Gastrocnemius medialis (tissue), 4 donors: Measurements from ENCODE around the gene IDH3A. TPM values are rescaled to one million over a fixed set of nuclear protein-coding genes. Genes with fewer than 3 reads are reported as not detected.

Source experiments
- ATAC-seq, 2 donors: fragments of 150-250 bp; one replicate each; pipeline ENCODE4 v1.9.1; 2016
- DNase-seq, 2 donors: peaks; one replicate each; pipeline ENCODE4 v3.0.0-alpha.2; 2019
- H3K27ac ChIP-seq, 4 donors: fragments of 200-600 bp; sonication (generic); 1 replicate in 1 of 4; 2 replicates in 3 of 4; pipeline ENCODE4 v1.5.1; 2016 to 2018; ENCODE audit warnings: mild to moderate bottlenecking in 2 of 4, moderate library complexity in 1 of 4
- H3K27me3 ChIP-seq, 3 donors: fragments of 200-600 bp; sonication (generic) in 2 of 3; 1 replicate in 1 of 3; 2 replicates in 2 of 3; pipeline versions ENCODE4 v1.5.1 to v1.6.0; 2016 to 2019; ENCODE audit warnings: mild to moderate bottlenecking in 1 of 3, moderate library complexity in 1 of 3
- H3K36me3 ChIP-seq, 2 donors: fragments of 200-600 bp; sonication (generic) in 1 of 2; one replicate each; pipeline ENCODE4 v1.5.1; 2017 to 2018
- H3K4me1 ChIP-seq, 2 donors: fragments of 200-600 bp; sonication (generic) in 1 of 2; one replicate each; pipeline ENCODE4 v1.5.1; 2016 to 2017; ENCODE audit warnings: mild to moderate bottlenecking in 2 of 2
- H3K4me3 ChIP-seq, 4 donors: fragments of 200-600 bp; sonication (generic) in 3 of 4; 1 replicate in 1 of 4; 2 replicates in 3 of 4; pipeline ENCODE4 v1.5.1; 2016 to 2019; ENCODE audit warnings: mild to moderate bottlenecking in 2 of 4
- H3K9me3 ChIP-seq, 3 donors: fragments of 200-600 bp; sonication (generic) in 2 of 3; 1 replicate in 1 of 3; 2 replicates in 2 of 3; pipeline ENCODE4 v1.5.1; 2016 to 2019
- POLR2A ChIP-seq, 2 donors: fragments of 450-650 bp; IDR thresholded peaks; one replicate each; pipeline ENCODE4 v1.6.1; 2017; ENCODE audit warnings: antibody characterized with exemption in 2 of 2, mild to moderate bottlenecking in 2 of 2, moderate library complexity in 2 of 2
- in situ Hi-C, 4 donors: fragments of 200-750 bp; cut with MboI; loops; one replicate each; pipeline versions ENCODE4 v1.15.0 to v1.8.0; 2017; ENCODE audit warnings: low sequenced_read_pairs in 4 of 4
- intact Hi-C: fragments of 100-400 bp; cut with DNase I; formaldehyde crosslinking; loops from one replicate; pipeline ENCODE4 v1.15.1; 2023; ENCODE audit warnings: low total_unique reads
- total RNA-seq, 4 donors: library from RNA; depleted of rRNA; stranded (reverse); fragments of >200 nt; gene quantifications; one replicate each; pipeline versions ENCODE4 v1.1.0 to v1.2.3, GENCODE V29; 2016
- TF ChIP-seq, protein P1 (sequence below), 5 experiments: fragments of 450-650 bp in 3 of 5; fragments of 200-600 bp in 2 of 5; sonication (generic) in 2 of 5; IDR thresholded peaks in 4 of 5; conservative IDR thresholded peaks in 1 of 5; 1 replicate in 4 of 5; 2 replicates in 1 of 5; pipeline ENCODE4 v1.5.1; 2016 to 2019; ENCODE audit warnings: antibody characterized with exemption in 5 of 5, mild to moderate bottlenecking in 3 of 5, moderate library complexity in 3 of 5

IDH3A gene
- total RNA-seq, 4 donors from 2014 or later: 133 to 202 (median 168) TPM

DNA sequence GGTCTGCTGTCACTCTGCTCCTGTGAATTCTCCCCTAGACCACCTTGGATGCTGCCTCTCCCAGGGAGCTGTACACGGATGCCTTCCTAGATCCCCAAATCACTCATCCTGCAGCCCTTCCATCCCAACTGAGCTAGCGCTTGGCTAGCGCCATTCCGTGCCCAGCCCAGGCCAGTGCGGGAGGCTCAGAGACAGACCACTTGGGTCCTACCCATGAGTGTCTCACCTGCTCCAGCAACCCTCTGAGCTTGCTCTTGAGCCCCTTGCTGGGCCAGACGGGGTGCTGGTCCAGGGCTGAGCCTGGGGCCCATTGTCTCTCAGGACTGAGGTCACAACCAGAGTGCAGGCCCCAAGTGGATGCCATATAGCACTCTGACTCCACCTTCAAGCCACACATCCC is 39.1 kb upstream of the IDH3A start:
- DNase-seq (no peak), ATAC-seq (no peak)
- in situ Hi-C loops: loop anchor here (5.0 to 25.0 kb wide), 4 partner anchors 85 to 327 kb away; partner anchors contain the start of gene IREB2 (in 1 of the 4)
- H3K27ac ChIP-seq: no peak overlapping the region
- no peaks in the 10 kb centered on the region for H3K27me3 ChIP-seq
- no peaks in the 10 kb centered on the region for H3K36me3 ChIP-seq
- H3K4me3 ChIP-seq: no peak overlapping the region
- H3K9me3 ChIP-seq: no peaks in the 10 kb centered on the region
- H3K4me1 ChIP-seq: no peaks in the 10 kb centered on the region
- intact Hi-C loops: no loop called here
- TF ChIP-seq, protein P1, sequence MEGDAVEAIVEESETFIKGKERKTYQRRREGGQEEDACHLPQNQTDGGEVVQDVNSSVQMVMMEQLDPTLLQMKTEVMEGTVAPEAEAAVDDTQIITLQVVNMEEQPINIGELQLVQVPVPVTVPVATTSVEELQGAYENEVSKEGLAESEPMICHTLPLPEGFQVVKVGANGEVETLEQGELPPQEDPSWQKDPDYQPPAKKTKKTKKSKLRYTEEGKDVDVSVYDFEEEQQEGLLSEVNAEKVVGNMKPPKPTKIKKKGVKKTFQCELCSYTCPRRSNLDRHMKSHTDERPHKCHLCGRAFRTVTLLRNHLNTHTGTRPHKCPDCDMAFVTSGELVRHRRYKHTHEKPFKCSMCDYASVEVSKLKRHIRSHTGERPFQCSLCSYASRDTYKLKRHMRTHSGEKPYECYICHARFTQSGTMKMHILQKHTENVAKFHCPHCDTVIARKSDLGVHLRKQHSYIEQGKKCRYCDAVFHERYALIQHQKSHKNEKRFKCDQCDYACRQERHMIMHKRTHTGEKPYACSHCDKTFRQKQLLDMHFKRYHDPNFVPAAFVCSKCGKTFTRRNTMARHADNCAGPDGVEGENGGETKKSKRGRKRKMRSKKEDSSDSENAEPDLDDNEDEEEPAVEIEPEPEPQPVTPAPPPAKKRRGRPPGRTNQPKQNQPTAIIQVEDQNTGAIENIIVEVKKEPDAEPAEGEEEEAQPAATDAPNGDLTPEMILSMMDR (IDR thresholded peaks at IDR 0.05 in 4 of 5, conservative IDR thresholded peaks at IDR 0.05 in 1 of 5): no peak
- TF ChIP-seq POLR2A (IDR thresholded peaks at IDR 0.05): no peak

DNA sequence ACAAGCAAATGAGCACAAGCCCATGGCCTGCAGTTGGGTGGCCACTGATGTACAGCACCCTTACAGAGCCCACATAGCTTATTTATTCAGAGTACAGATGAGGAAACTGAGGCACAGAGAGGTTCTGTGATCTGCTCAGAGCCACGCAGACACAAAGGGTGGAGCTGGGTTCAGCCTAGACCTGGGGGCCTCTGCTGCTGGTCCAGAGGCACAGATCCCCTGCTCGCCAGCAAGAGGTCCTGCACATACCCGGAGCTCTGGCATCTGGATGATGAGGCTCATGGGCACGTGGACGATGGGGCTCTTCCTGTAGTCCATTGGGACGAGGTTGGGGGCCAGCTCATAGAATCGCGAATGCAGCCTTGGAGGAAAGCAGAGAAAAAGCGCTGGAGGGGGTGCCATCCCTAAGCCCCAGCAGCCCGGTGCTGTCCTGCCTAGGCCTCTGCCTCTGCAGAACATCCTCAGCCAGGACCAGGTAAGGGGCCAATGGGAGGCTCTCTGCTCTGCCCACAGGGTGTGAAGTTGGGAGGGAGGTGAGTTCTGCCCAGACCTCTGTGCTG is 38.2 kb upstream of the IDH3A start:
- in situ Hi-C loops: loop anchor here (5.0 to 25.0 kb wide), 4 partner anchors 84 to 326 kb away; partner anchors contain the start of gene IREB2 (in 1 of the 4)
- no peak for ATAC-seq
- H3K9me3 ChIP-seq: no peaks in the 10 kb centered on the region

DNA sequence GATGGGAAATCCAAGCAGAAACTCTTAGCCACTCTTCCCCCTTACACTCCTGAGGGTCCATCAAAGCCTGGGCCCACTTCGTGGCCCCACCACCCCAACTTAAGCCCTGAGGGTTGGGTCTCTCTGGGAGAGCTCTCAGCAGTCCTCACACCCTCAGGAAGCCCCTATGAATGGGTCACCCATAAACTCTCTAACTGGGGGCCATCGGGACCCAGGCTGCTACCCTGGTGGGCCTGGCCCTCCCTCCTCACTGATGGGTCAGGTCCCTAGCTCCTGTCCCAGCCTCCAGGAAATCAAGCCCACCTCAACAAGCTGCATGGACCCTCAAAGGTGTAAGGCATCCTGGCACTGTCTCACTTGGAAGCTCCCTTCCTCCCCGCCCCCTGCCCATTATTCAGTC is 37.4 kb upstream of the IDH3A start:
- Histone ChIP-seq H3K27me3 (no peaks in the 10 kb centered on the region), H3K4me3 (no peak overlapping the region), H3K27ac (no peak overlapping the region), H3K4me1 (no peaks in the 10 kb centered on the region), H3K36me3 (no peaks in the 10 kb centered on the region), H3K9me3 (no peaks in the 10 kb centered on the region)
- TF ChIP-seq, protein P1 (IDR thresholded peaks at IDR 0.05 in 4 of 5, conservative IDR thresholded peaks at IDR 0.05 in 1 of 5): no peak
- TF ChIP-seq POLR2A (IDR thresholded peaks at IDR 0.05): no peak
- intact Hi-C loops: loop anchor here (2.0 kb wide), 1 partner anchor 311 kb away; no protein-coding TSS in a partner anchor
- in situ Hi-C loops: loop anchor here (5.0 to 25.0 kb wide), 4 partner anchors 83 to 326 kb away; partner anchors contain the start of gene IREB2 (in 1 of the 4)
- DNase-seq (no peak), ATAC-seq (no peak)

More for the DNA sequence above, 38.2 kb upstream of the IDH3A start:
- no peak overlapping the region for H3K27ac ChIP-seq
- no peaks in the 10 kb centered on the region for H3K4me1 ChIP-seq
- intact Hi-C loops: no loop called here
- TF ChIP-seq, protein P1 (IDR thresholded peaks at IDR 0.05 in 4 of 5, conservative IDR thresholded peaks at IDR 0.05 in 1 of 5): no peak
- TF ChIP-seq POLR2A (IDR thresholded peaks at IDR 0.05): no peak
- no peak for DNase-seq
- no peaks in the 10 kb centered on the region for H3K36me3 ChIP-seq
- no peak overlapping the region for H3K4me3 ChIP-seq
- H3K27me3 ChIP-seq: no peaks in the 10 kb centered on the region

DNA sequence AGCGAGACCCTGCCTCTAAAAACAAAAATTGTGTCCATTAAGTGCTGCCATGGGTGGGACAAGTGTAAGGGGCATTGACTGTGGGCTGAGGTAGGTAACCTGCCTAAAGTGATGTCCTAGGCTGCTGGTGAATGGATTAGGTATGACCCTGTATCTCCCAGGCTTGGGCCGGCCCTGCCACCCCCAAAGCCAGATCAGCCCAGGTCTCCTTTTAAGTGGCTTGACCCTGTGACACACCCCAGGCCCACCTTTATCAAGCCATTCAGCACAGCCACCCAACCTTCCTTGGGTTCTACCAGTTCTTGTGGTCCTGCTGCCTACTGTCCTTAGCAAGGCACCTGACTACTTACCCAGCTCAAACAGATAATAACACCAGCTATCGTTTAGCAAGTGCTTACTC is 36.6 kb upstream of the IDH3A start:
- no peaks in the 10 kb centered on the region for H3K36me3 ChIP-seq
- H3K27ac ChIP-seq: no peak overlapping the region
- in situ Hi-C loops (loop anchor here (5.0 to 25.0 kb wide), 4 partner anchors 82 to 325 kb away; partner anchors contain the start of gene IREB2 (in 1 of the 4)), intact Hi-C loops (loop anchor here (2.0 kb wide), 1 partner anchor 310 kb away; no protein-coding TSS in a partner anchor)
- DNase-seq (no peak), ATAC-seq (no peak)
- no peaks in the 10 kb centered on the region for H3K9me3 ChIP-seq
- TF ChIP-seq, protein P1 (IDR thresholded peaks at IDR 0.05 in 4 of 5, conservative IDR thresholded peaks at IDR 0.05 in 1 of 5): no peak
- no peak for TF ChIP-seq POLR2A (IDR thresholded peaks at IDR 0.05)
- H3K4me3 ChIP-seq: no peak overlapping the region
- no peaks in the 10 kb centered on the region for H3K4me1 ChIP-seq
- H3K27me3 ChIP-seq: no peaks in the 10 kb centered on the region
